DMS 273 (cell line): ENCODE results near the gene DSCAML1.
"Not testable (repeated sequence)": the region's sequence is repeated elsewhere in the genome, so short reads cannot be mapped to it uniquely, and the experiment has no call there.

Source experiments
- DNase-seq: peaks from one replicate; lab custom pipeline; 2025; ENCODE audit not compliant: unreplicated experiment; lab: John Stamatoyannopoulos, UW

DSCAML1 gene

GRCh38 chr11:117458275-117459122, 338.5 kb downstream of the DSCAML1 start:
- peak; percentile 43 for DNase-seq

GRCh38 chr11:117457835-117458234, 339.2 kb downstream of the DSCAML1 start:
- peak; percentile 28 for DNase-seq

- DNase-seq = peak; percentile 10
Measured at GRCh38 chr11:117457031-117457785, 339.8 kb downstream of the DSCAML1 start.

GRCh38 chr11:117456721-117457029, 340.3 kb downstream of the DSCAML1 start:
- not testable (repeated sequence) for DNase-seq

- no peak for DNase-seq
Measured at GRCh38 chr11:117456027-117456720, 340.8 kb downstream of the DSCAML1 start.

GRCh38 chr11:117454564-117454917, 342.5 kb downstream of the DSCAML1 start:
- no peak for DNase-seq

- DNase-seq = no peak
Measured at GRCh38 chr11:117453886-117454563, 343.0 kb downstream of the DSCAML1 start.

GRCh38 chr11:117449111-117449693, 347.8 kb downstream of the DSCAML1 start:
- peak; percentile 49 for DNase-seq

GRCh38 chr11:117444711-117445658, 352.0 kb downstream of the DSCAML1 start:
- peak; percentile 66 for DNase-seq

GRCh38 chr11:117444256-117444655, 352.8 kb downstream of the DSCAML1 start:
- peak; percentile 57 for DNase-seq

GRCh38 chr11:117443266-117444186, 353.5 kb downstream of the DSCAML1 start:
- DNase-seq = peak; percentile 79

GRCh38 chr11:117442869-117443239, 354.2 kb downstream of the DSCAML1 start:
- DNase-seq = no peak

- no peak for DNase-seq
Measured at GRCh38 chr11:117442049-117442868, 354.8 kb downstream of the DSCAML1 start.

- no peak for DNase-seq
Measured at GRCh38 chr11:117441146-117441975, 355.7 kb downstream of the DSCAML1 start.

GRCh38 chr11:117440258-117440657, 356.8 kb downstream of the DSCAML1 start:
- DNase-seq = no peak

- no peak for DNase-seq
Measured at GRCh38 chr11:117439256-117439655, 357.8 kb downstream of the DSCAML1 start.
